NCI-H1417 (cell line): ENCODE measurements around the gene TIMM17A.

Experiments
- DNase-seq, 3 experiments: peaks; one replicate each; lab custom pipeline; 2025; lab: John Stamatoyannopoulos, UW

TIMM17A gene

GRCh38 chr1:201955009-201955728 lies at the start of gene TIMM17A:
Gene TIMM17A, plus strand, starts transcription at chr1:201955503. Its CDS starts 24 bp downstream, at chr1:201955527.
- peak; percentile 89 to 99 (median 95) for DNase-seq

GRCh38 chr1:201906336-201906735 lies 49.0 kb upstream of the TIMM17A start:
- DNase-seq: no peak

- DNase-seq: no peak
Observed at GRCh38 chr1:201907621-201908020, 47.7 kb upstream of the TIMM17A start.

- DNase-seq: peak in 1 of 3 experiments; percentile 20
Observed at GRCh38 chr1:201911826-201912571, 43.3 kb upstream of the TIMM17A start.

- no peak for DNase-seq
Observed at GRCh38 chr1:201912832-201913231, 42.5 kb upstream of the TIMM17A start.

GRCh38 chr1:201914456-201915235 lies 40.7 kb upstream of the TIMM17A start:
- no peak for DNase-seq

GRCh38 chr1:201916649-201917249 lies 38.6 kb upstream of the TIMM17A start:
- peak in 1 of 3 experiments; percentile 39 for DNase-seq

- DNase-seq: no peak
Observed at GRCh38 chr1:201917362-201918033, 37.8 kb upstream of the TIMM17A start.

GRCh38 chr1:201918343-201918742 lies 37.0 kb upstream of the TIMM17A start:
- no peak for DNase-seq

- DNase-seq: no peak
Observed at GRCh38 chr1:201921952-201922558, 33.2 kb upstream of the TIMM17A start.

- DNase-seq: no peak
Observed at GRCh38 chr1:201925301-201925567, 30.1 kb upstream of the TIMM17A start.

GRCh38 chr1:201925981-201926645 lies 29.2 kb upstream of the TIMM17A start:
- no peak for DNase-seq

- DNase-seq: no peak
Observed at GRCh38 chr1:201928266-201928665, 27.0 kb upstream of the TIMM17A start.

- DNase-seq: no peak
Observed at GRCh38 chr1:201930137-201930536, 25.2 kb upstream of the TIMM17A start.

GRCh38 chr1:201930803-201931202 lies 24.5 kb upstream of the TIMM17A start:
- DNase-seq: no peak

GRCh38 chr1:201933840-201934430 lies 21.4 kb upstream of the TIMM17A start:
- no peak for DNase-seq

GRCh38 chr1:201937624-201938213 lies 17.6 kb upstream of the TIMM17A start:
- DNase-seq: no peak

- no peak for DNase-seq
Observed at GRCh38 chr1:201938440-201939035, 16.8 kb upstream of the TIMM17A start.

GRCh38 chr1:201939148-201939547 lies 16.2 kb upstream of the TIMM17A start:
- no peak for DNase-seq

GRCh38 chr1:201939574-201939973 lies 15.7 kb upstream of the TIMM17A start:
- DNase-seq: no peak
